AG04450 (cell line): ENCODE measurements around the gene ZBTB7C. TPM values are rescaled to one million over a fixed set of nuclear protein-coding genes. Genes with fewer than 3 reads are reported as not detected.

Experiments
- CTCF ChIA-PET: fragments of 300-600, 350-600 bp; formaldehyde crosslinking; extraction: SDS; loops from one replicate; lab custom pipeline; 2022; ENCODE audit warnings: antibody characterized with exemption, inconsistent platforms; lab: Charles Lee
- POLR2A ChIA-PET: fragments of 350-600 bp; formaldehyde crosslinking; extraction: SDS; loops from one replicate; lab custom pipeline; 2021; ENCODE audit warnings: antibody characterized with exemption, inconsistent platforms; lab: Yijun Ruan, JAX
- DNase-seq: peaks from one replicate; pipeline ENCODE4 v3.0.0-alpha.2; 2011; ENCODE audit warnings: low read depth, low spot score
- H3K27ac ChIP-seq: one replicate; pipeline ENCODE4 v1.5.1; 2012; ENCODE audit warnings: low read depth, low read length, control low read depth
- H3K27me3 ChIP-seq: one replicate; pipeline ENCODE4 v1.6.0; 2012; ENCODE audit warnings: low read length; ENCODE audit not compliant: control insufficient read depth, insufficient read depth
- H3K4me3 ChIP-seq: 2 replicates; pipeline ENCODE4 v1.5.1; 2011; ENCODE audit warnings: mild to moderate bottlenecking, low read depth, low read length, control low read depth
- H3K9me3 ChIP-seq: 2 replicates; pipeline ENCODE4 v1.5.1; 2012; ENCODE audit warnings: low read length; ENCODE audit not compliant: control insufficient read depth, insufficient read depth
- polyA plus RNA-seq: library from polyadenylated mRNA; depleted of rRNA; stranded (reverse); fragments of >200 nt; gene quantifications from 2 replicates; pipeline ENCODE4 v1.2.3, GENCODE V29; 2011
- TF ChIP-seq, protein P1 (sequence below): IDR thresholded peaks from 2 replicates; pipeline ENCODE4 v1.5.1; 2011; ENCODE audit warnings: low read depth, low read length, control low read depth, inconsistent platforms

Gene ZBTB7C
- polyA plus RNA-seq, 1 experiment: not detected

DNA sequence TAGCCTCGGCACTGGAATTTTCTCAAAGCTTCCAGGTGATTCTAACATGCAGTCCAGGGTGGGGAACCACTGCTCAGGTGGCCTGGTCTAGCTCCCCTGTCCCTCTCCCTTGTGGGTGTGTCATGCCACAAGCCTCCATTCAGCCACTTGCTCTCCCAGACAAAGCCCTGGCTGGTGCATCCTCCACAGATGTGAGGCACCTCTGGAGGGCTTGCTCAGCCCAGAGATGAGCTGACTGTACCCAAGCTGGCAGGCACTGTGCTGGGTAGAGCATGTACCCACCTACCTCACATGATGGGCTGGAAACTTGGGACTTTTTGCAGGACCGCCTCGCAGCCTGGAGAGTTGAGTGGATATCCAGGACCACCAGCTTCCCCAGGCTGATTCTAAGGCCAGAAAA, 88.1 kb downstream of the ZBTB7C start:
- DNase-seq: no peak
- Histone ChIP-seq H3K27me3 (peaks cover 2% of the 10 kb centered on the region), H3K9me3 (no peaks in the 10 kb centered on the region), H3K27ac (no peak overlapping the region), H3K4me3 (no peak overlapping the region)
- CTCF ChIA-PET: interaction anchor here (1.0 kb wide), 1 partner anchor 126 kb away, joined by 3 read pairs; no protein-coding TSS in a partner anchor
- TF ChIP-seq, protein P1, sequence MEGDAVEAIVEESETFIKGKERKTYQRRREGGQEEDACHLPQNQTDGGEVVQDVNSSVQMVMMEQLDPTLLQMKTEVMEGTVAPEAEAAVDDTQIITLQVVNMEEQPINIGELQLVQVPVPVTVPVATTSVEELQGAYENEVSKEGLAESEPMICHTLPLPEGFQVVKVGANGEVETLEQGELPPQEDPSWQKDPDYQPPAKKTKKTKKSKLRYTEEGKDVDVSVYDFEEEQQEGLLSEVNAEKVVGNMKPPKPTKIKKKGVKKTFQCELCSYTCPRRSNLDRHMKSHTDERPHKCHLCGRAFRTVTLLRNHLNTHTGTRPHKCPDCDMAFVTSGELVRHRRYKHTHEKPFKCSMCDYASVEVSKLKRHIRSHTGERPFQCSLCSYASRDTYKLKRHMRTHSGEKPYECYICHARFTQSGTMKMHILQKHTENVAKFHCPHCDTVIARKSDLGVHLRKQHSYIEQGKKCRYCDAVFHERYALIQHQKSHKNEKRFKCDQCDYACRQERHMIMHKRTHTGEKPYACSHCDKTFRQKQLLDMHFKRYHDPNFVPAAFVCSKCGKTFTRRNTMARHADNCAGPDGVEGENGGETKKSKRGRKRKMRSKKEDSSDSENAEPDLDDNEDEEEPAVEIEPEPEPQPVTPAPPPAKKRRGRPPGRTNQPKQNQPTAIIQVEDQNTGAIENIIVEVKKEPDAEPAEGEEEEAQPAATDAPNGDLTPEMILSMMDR: no peak
- POLR2A ChIA-PET: no interaction called here

DNA sequence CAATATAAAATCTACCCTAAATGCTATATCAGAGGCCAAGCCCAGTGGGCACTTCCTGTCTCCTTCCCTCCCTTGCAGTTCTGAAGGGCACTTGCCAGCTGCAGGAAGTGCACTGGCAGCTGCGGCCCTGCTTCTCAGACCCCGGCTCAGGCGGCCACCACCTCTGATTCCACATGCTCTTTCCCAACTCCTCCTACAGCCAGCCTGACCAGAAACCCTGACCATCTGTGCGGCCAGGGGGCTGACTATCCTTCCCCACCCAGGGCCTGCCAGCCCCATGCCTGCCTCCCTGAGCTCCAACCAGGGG, 88.6 kb downstream of the ZBTB7C start:
- H3K9me3 ChIP-seq: no peaks in the 10 kb centered on the region
- no peak overlapping the region for H3K4me3 ChIP-seq
- H3K27ac ChIP-seq: no peak overlapping the region
- peaks cover 2% of the 10 kb centered on the region for H3K27me3 ChIP-seq
- POLR2A ChIA-PET: no interaction called here
- CTCF ChIA-PET: interaction anchor here (1.0 to 1.4 kb wide), 2 partner anchors 125 to 127 kb away, joined by 3 to 4 read pairs; no protein-coding TSS in a partner anchor
- TF ChIP-seq, protein P1: no peak
- no peak for DNase-seq

DNA sequence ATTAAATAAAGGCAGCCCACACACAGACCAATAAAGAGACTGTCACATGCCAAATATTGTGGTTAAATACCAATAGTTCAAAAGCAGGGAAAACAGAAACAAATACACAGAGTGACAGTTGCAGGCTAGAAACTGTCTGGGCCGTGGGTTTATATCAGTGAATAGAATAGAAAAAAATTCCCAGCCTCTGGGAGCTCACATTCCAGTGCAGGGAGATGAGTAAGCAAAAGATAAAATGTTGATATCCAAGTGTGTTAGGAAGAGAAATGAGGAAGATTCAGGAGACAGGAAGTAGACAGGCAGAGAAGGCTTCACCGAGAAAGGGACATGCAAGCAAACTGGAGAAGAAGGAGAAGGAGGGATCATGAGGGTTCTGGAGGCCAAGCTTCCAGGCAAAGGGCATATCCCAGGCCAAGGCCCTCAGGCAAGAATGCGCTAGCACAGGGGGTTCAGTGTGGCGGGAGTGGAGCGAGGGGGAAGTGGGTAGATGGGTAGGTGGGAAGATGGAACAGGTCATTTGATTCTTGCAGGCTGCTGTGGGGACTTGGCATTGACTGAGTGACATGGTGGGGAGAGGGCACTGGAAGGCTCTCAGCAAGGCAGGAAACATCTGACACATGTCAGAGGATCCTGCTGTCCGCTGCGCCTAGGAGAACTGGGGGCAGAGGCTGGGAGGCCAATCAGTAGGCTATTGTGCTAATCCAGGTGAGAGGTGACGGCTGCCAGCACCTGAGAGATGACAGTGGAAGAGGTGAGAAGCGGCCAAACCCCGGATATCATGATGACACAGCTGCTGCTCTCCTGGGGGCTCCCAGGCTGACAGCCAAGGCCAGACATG, 89.2 kb downstream of the ZBTB7C start:
- no peak overlapping the region for H3K4me3 ChIP-seq
- CTCF ChIA-PET: interaction anchor here (1.4 kb wide), 1 partner anchor 125 kb away, joined by 4 read pairs; no protein-coding TSS in a partner anchor
- POLR2A ChIA-PET: no interaction called here
- H3K9me3 ChIP-seq: no peaks in the 10 kb centered on the region
- no peak for DNase-seq
- H3K27ac ChIP-seq: no peak overlapping the region
- TF ChIP-seq, protein P1: no peak
- peaks cover 2% of the 10 kb centered on the region for H3K27me3 ChIP-seq

DNA sequence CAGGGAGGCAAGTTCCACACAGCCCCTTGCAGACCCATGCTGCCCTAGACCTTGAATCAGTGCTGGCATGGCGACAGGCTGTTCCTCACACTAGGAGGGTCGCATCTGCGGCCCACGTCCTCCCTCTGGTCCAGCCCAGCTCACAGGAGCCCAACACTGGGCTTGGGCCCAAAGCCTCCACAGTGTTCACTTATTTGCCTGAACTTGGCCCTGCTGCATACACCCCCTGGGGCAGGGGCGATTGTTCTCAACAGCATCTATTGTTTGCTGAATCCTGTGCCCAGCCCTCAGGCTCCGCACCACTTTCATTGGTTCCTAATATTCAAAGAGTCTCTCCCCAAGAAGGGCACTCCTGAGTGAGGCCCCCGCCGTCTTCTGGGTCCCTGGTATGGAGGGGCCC, 90.7 kb downstream of the ZBTB7C start:
- DNase-seq: no peak
- POLR2A ChIA-PET: no interaction called here

More for the DNA sequence above, 90.7 kb downstream of the ZBTB7C start:
- no peak overlapping the region for H3K4me3 ChIP-seq
- CTCF ChIA-PET: interaction anchor here (0.8 kb wide), 1 partner anchor 127 kb away, joined by 3 read pairs; no protein-coding TSS in a partner anchor
- H3K27ac ChIP-seq: no peak overlapping the region
- peaks cover 4% of the 10 kb centered on the region for H3K27me3 ChIP-seq
- TF ChIP-seq, protein P1: no peak
- no peaks in the 10 kb centered on the region for H3K9me3 ChIP-seq
